Activated naive CD4-positive, alpha-beta T cell treated with anti-CD3 and anti-CD28 coated beads for 36 hours (primary cell): ENCODE measurements around the gene MATR3. TPM values are rescaled to one million over a fixed set of nuclear protein-coding genes. Genes with fewer than 3 reads are reported as not detected.
"Not testable (repeated sequence)": the region's sequence is repeated elsewhere in the genome, so short reads cannot be mapped to it uniquely, and the experiment has no call there.

Source experiments
- CTCF ChIA-PET: fragments of 350-600 bp; sonication (Branson Sonifier 250); formaldehyde crosslinking; loops from one replicate; lab custom pipeline; 2021; ENCODE audit warnings: antibody characterized with exemption; lab: Charles Lee
- DNase-seq: peaks from one replicate; pipeline ENCODE4 v3.0.0-alpha.2; 2020
- H3K27ac Mint-ChIP-seq: one replicate; pipeline ENCODE4 v1.8.0; 2021; ENCODE audit warnings: mild to moderate bottlenecking, mixed read lengths
- H3K27me3 Mint-ChIP-seq: one replicate; pipeline ENCODE4 v1.8.0; 2021; ENCODE audit warnings: low read depth, mixed read lengths
- H3K36me3 Mint-ChIP-seq: one replicate; pipeline ENCODE4 v1.8.0; 2021; ENCODE audit warnings: low read depth, mixed read lengths
- H3K4me1 Mint-ChIP-seq: one replicate; pipeline ENCODE4 v1.8.0; 2021; ENCODE audit warnings: low read depth, mixed read lengths
- H3K4me3 Mint-ChIP-seq: one replicate; pipeline ENCODE4 v1.8.0; 2021; ENCODE audit warnings: mild to moderate bottlenecking, moderate library complexity, mixed read lengths
- H3K9me3 Mint-ChIP-seq: one replicate; pipeline ENCODE4 v1.8.0; 2021; ENCODE audit warnings: mixed read lengths
- intact Hi-C: fragments of 100-400 bp; cut with micrococcal nuclease; formaldehyde crosslinking; loops from one replicate; pipeline ENCODE4 v1.15.1; 2023
- total RNA-seq, 2 experiments: library from RNA; stranded (reverse); gene quantifications; one replicate each; pipeline ENCODE4 v1.2.3, GENCODE V29; 2021

MATR3 gene
- total RNA-seq, 2 experiments from 2014 or later, result 137 to 164 TPM

- intact Hi-C loops, result loop anchor here (1.0 kb wide), 6 partner anchors 48 to 220 kb away; partner anchors contain the start of genes MATR3, SPATA24 and UBE2D2
- Mint-ChIP-seq H3K4me1 (peaks cover 50% of the 10 kb centered on the region), H3K27me3 (no peaks in the 10 kb centered on the region), H3K9me3 (no peaks in the 10 kb centered on the region), H3K36me3 (peaks cover 5% of the 10 kb centered on the region), H3K4me3 (peak overlapping the region; percentile 100), H3K27ac (peak overlapping the region; percentile 99)
- peak; percentile 6 for DNase-seq
- CTCF ChIA-PET, result interaction anchor here (0.7 to 2.9 kb wide), 7 partner anchors 9 to 69 kb away, joined by 3 to 14 read pairs (median 4); partner anchors contain the start of gene MATR3
These were observed 47.7 kb downstream of the MATR3 start for GRCh38 chr5:139341187-139341688.

- H3K4me3 Mint-ChIP-seq, result peak within 1 kb of the TSS; percentile 100
- H3K4me1 Mint-ChIP-seq, result peaks cover 48% of the 10 kb centered on the region
- DNase-seq, result peak; percentile 99
- H3K27ac Mint-ChIP-seq, result peak within 1 kb of the TSS; percentile 99
- no peaks in the 10 kb centered on the region for H3K9me3 Mint-ChIP-seq
- H3K36me3 Mint-ChIP-seq, result peaks cover 5% of the 10 kb centered on the region
- no peaks in the 10 kb centered on the region for H3K27me3 Mint-ChIP-seq
- intact Hi-C loops, result loop anchor here (1.0 to 2.0 kb wide), 8 partner anchors 49 to 767 kb away; partner anchors contain the start of genes HSPA9, MATR3, SPATA24 and UBE2D2
- CTCF ChIA-PET, result interaction anchor here (0.6 to 2.9 kb wide), 11 partner anchors 9 to 292 kb away, joined by 3 to 14 read pairs (median 4); partner anchors contain the start of gene MATR3
These were observed 48.3 kb downstream of the MATR3 start, which contains the start of gene PAIP2 for GRCh38 chr5:139341689-139342422. TSS of gene PAIP2 (plus strand) at chr5:139341854. CDS start at chr5:139363785, 21,931 bp downstream.

GRCh38 chr5:139342423-139342723 lies 48.8 kb downstream of the MATR3 start:
- Mint-ChIP-seq H3K27me3 (no peaks in the 10 kb centered on the region), H3K4me3 (peak overlapping the region; percentile 100), H3K9me3 (no peaks in the 10 kb centered on the region), H3K36me3 (peaks cover 7% of the 10 kb centered on the region), H3K4me1 (peaks cover 49% of the 10 kb centered on the region), H3K27ac (peak overlapping the region; percentile 99)
- CTCF ChIA-PET, result interaction anchor here (0.6 to 2.9 kb wide), 9 partner anchors 10 to 291 kb away, joined by 3 to 14 read pairs (median 4); partner anchors contain the start of gene MATR3
- DNase-seq, result no peak
- intact Hi-C loops, result loop anchor here (1.0 to 2.0 kb wide), 2 partner anchors 148 to 767 kb away; partner anchors contain the start of gene HSPA9

GRCh38 chr5:139343476-139343875 lies 49.9 kb downstream of the MATR3 start:
- CTCF ChIA-PET, result no interaction called here
- H3K4me1 Mint-ChIP-seq, result peaks cover 50% of the 10 kb centered on the region

GRCh38 chr5:139344177-139344576 lies 50.6 kb downstream of the MATR3 start:
- intact Hi-C loops, result no loop called here
- CTCF ChIA-PET, result interaction anchor here (0.7 to 0.9 kb wide), 2 partner anchors 72 to 733 kb away, joined by 3 read pairs; no protein-coding TSS in a partner anchor
- no peak for DNase-seq
- Mint-ChIP-seq H3K4me1 (peaks cover 55% of the 10 kb centered on the region), H3K9me3 (no peaks in the 10 kb centered on the region), H3K27me3 (no peaks in the 10 kb centered on the region), H3K36me3 (peaks cover 7% of the 10 kb centered on the region), H3K4me3 (peak overlapping the region; percentile 5), H3K27ac (no peak overlapping the region)

More at GRCh38 chr5:139343476-139343875, 49.9 kb downstream of the MATR3 start:
- DNase-seq, result no peak
- Mint-ChIP-seq H3K36me3 (peaks cover 7% of the 10 kb centered on the region), H3K9me3 (no peaks in the 10 kb centered on the region), H3K27me3 (no peaks in the 10 kb centered on the region), H3K4me3 (peak overlapping the region; percentile 100), H3K27ac (peak overlapping the region; percentile 99)
- intact Hi-C loops, result loop anchor here (2.0 kb wide), 1 partner anchor 149 kb away; no protein-coding TSS in a partner anchor

GRCh38 chr5:139345442-139345841 lies 51.9 kb downstream of the MATR3 start:
- DNase-seq, H3K4me3 Mint-ChIP-seq, intact Hi-C loops, CTCF ChIA-PET, H3K9me3 Mint-ChIP-seq, H3K27ac Mint-ChIP-seq, H3K27me3 Mint-ChIP-seq, H3K36me3 Mint-ChIP-seq: not testable (repeated sequence)
- peaks cover 55% of the 10 kb centered on the region for H3K4me1 Mint-ChIP-seq

- CTCF ChIA-PET, result interaction anchor here (0.7 kb wide), 1 partner anchor 48 kb away, joined by 3 read pairs; no protein-coding TSS in a partner anchor
- intact Hi-C loops, result not testable (repeated sequence)
These were observed 54.3 kb downstream of the MATR3 start for GRCh38 chr5:139347863-139348262.

GRCh38 chr5:139354186-139354585 lies 60.6 kb downstream of the MATR3 start:
- intact Hi-C loops, result no loop called here
- Mint-ChIP-seq H3K4me1 (peaks cover 27% of the 10 kb centered on the region), H3K36me3 (peaks cover 8% of the 10 kb centered on the region), H3K27me3 (no peaks in the 10 kb centered on the region), H3K4me3 (no peak overlapping the region), H3K27ac (no peak overlapping the region), H3K9me3 (no peaks in the 10 kb centered on the region)
- DNase-seq, result no peak
- CTCF ChIA-PET, result interaction anchor here (1.2 kb wide), 1 partner anchor 163 kb away, joined by 5 read pairs; no protein-coding TSS in a partner anchor

More at GRCh38 chr5:139347863-139348262, 54.3 kb downstream of the MATR3 start:
- peaks cover 52% of the 10 kb centered on the region for H3K4me1 Mint-ChIP-seq
- not testable (repeated sequence) for H3K36me3 Mint-ChIP-seq, DNase-seq, H3K9me3 Mint-ChIP-seq, H3K27me3 Mint-ChIP-seq, H3K27ac Mint-ChIP-seq, H3K4me3 Mint-ChIP-seq

- H3K27me3 Mint-ChIP-seq, H3K4me3 Mint-ChIP-seq, H3K27ac Mint-ChIP-seq, intact Hi-C loops, H3K9me3 Mint-ChIP-seq, H3K36me3 Mint-ChIP-seq, DNase-seq: not testable (repeated sequence)
- H3K4me1 Mint-ChIP-seq, result peaks cover 27% of the 10 kb centered on the region
- CTCF ChIA-PET, result interaction anchor here (0.7 to 1.2 kb wide), 2 partner anchors 9 to 525 kb away, joined by 3 to 4 read pairs; no protein-coding TSS in a partner anchor
These were observed 62.4 kb downstream of the MATR3 start for GRCh38 chr5:139355900-139356299.

GRCh38 chr5:139358064-139358463 lies 64.5 kb downstream of the MATR3 start:
- Mint-ChIP-seq H3K27ac (no peak overlapping the region), H3K4me3 (no peak overlapping the region), H3K27me3 (no peaks in the 10 kb centered on the region), H3K9me3 (no peaks in the 10 kb centered on the region), H3K36me3 (peaks cover 7% of the 10 kb centered on the region), H3K4me1 (peaks cover 23% of the 10 kb centered on the region)
- CTCF ChIA-PET, result interaction anchor here (0.6 to 1.8 kb wide), 2 partner anchors 11 to 146 kb away, joined by 4 to 11 read pairs; no protein-coding TSS in a partner anchor
- DNase-seq, result no peak
- intact Hi-C loops, result no loop called here

GRCh38 chr5:139360384-139360783 lies 66.8 kb downstream of the MATR3 start:
- no peak for DNase-seq
- CTCF ChIA-PET, result no interaction called here
- Mint-ChIP-seq H3K9me3 (no peaks in the 10 kb centered on the region), H3K4me1 (peaks cover 24% of the 10 kb centered on the region), H3K4me3 (no peak overlapping the region), H3K27ac (no peak overlapping the region), H3K36me3 (peaks cover 14% of the 10 kb centered on the region), H3K27me3 (no peaks in the 10 kb centered on the region)
- intact Hi-C loops, result no loop called here

GRCh38 chr5:139361835-139362429 lies 68.4 kb downstream of the MATR3 start:
- H3K36me3 Mint-ChIP-seq, result peaks cover 20% of the 10 kb centered on the region
- H3K9me3 Mint-ChIP-seq, result no peaks in the 10 kb centered on the region
- no peak overlapping the region for H3K4me3 Mint-ChIP-seq
- no peak overlapping the region for H3K27ac Mint-ChIP-seq
- CTCF ChIA-PET, result no interaction called here
- DNase-seq, result no peak
- H3K27me3 Mint-ChIP-seq, result no peaks in the 10 kb centered on the region
- intact Hi-C loops, result no loop called here
- H3K4me1 Mint-ChIP-seq, result peaks cover 24% of the 10 kb centered on the region
